Measurements from ENCODE around the gene PDZD2. TPM values are rescaled to one million over a fixed set of nuclear protein-coding genes. Genes with fewer than 3 reads are reported as not detected.

Gene PDZD2
- polyA plus RNA-seq, 3 donors = 2.5 to 38.9 (median 12.0) TPM

- no peak overlapping the region for H3K27ac ChIP-seq (ENCODE audit: low read depth, low read length)
Observed at GRCh38 chr5:32044939-32045338, 406.0 kb downstream of the PDZD2 start.

- whole genome bisulfite sequencing, 3 donors = 94 to 97% (median 96%) methylated on average over 4 of the region's 4 CpGs
- no peak overlapping the region for H3K27ac ChIP-seq (ENCODE audit: low read depth, low read length)
Observed at GRCh38 chr5:32047056-32047455, 408.1 kb downstream of the PDZD2 start.

GRCh38 chr5:32051796-32052195 is 412.9 kb downstream of the PDZD2 start:
- WGBS, 3 donors = 93 to 96% (median 95%) methylated on average over 5 of the region's 5 CpGs

GRCh38 chr5:32055891-32056866 is 417.2 kb downstream of the PDZD2 start:
- no peak overlapping the region for H3K27ac ChIP-seq (ENCODE audit: low read depth, low read length)
- WGBS, 3 donors = 62 to 73% (median 63%) methylated on average over 15 of the region's 15 CpGs

More at GRCh38 chr5:32051796-32052195, 412.9 kb downstream of the PDZD2 start:
- H3K27ac ChIP-seq (ENCODE audit: low read depth, low read length) = no peak overlapping the region

GRCh38 chr5:32057187-32058096 is 418.5 kb downstream of the PDZD2 start:
- H3K27ac ChIP-seq (ENCODE audit: low read depth, low read length) = no peak overlapping the region
- WGBS, 3 donors = 85 to 90% (median 90%) methylated on average over 12 of the region's 12 CpGs

GRCh38 chr5:32058101-32058500 is 419.2 kb downstream of the PDZD2 start:
- WGBS, 3 donors = 88 to 94% (median 92%) methylated on average over 4 of the region's 4 CpGs
- no peak overlapping the region for H3K27ac ChIP-seq (ENCODE audit: low read depth, low read length)

- H3K27ac ChIP-seq (ENCODE audit: low read depth, low read length) = no peak overlapping the region
- 93 to 98% (median 97%) methylated on average over 3 of the region's 3 CpGs for WGBS, 3 donors
Observed at GRCh38 chr5:32058997-32059396, 420.1 kb downstream of the PDZD2 start.

- WGBS, 3 donors = 64 to 85% (median 81%) methylated on average over 4 of the region's 4 CpGs
- no peak overlapping the region for H3K27ac ChIP-seq (ENCODE audit: low read depth, low read length)
Observed at GRCh38 chr5:32059761-32060530, 421.0 kb downstream of the PDZD2 start.

- 54 to 91% (median 68%) methylated on average over 2 of the region's 2 CpGs for WGBS, 3 donors
- H3K27ac ChIP-seq (ENCODE audit: low read depth, low read length) = no peak overlapping the region
Observed at GRCh38 chr5:32061236-32061635, 422.3 kb downstream of the PDZD2 start.

GRCh38 chr5:32066448-32066847 is 427.5 kb downstream of the PDZD2 start:
- 73 to 82% (median 77%) methylated on average over 5 of the region's 5 CpGs for WGBS, 3 donors
- no peak overlapping the region for H3K27ac ChIP-seq (ENCODE audit: low read depth, low read length)

- 84 to 93% (median 91%) methylated on average over 5 of the region's 5 CpGs for WGBS, 3 donors
- H3K27ac ChIP-seq (ENCODE audit: low read depth, low read length) = no peak overlapping the region
Observed at GRCh38 chr5:32067774-32068470, 429.0 kb downstream of the PDZD2 start.

- H3K27ac ChIP-seq (ENCODE audit: low read depth, low read length) = no peak overlapping the region
- 69 to 87% (median 77%) methylated on average over 2 of the region's 2 CpGs for WGBS, 3 donors
Observed at GRCh38 chr5:32068561-32068960, 429.6 kb downstream of the PDZD2 start.

- 92 to 95% (median 94%) methylated on average over 3 of the region's 3 CpGs for WGBS, 3 donors
Observed at GRCh38 chr5:32069396-32069795, 430.5 kb downstream of the PDZD2 start.

GRCh38 chr5:32071351-32071944 is 432.5 kb downstream of the PDZD2 start:
- no peak overlapping the region for H3K27ac ChIP-seq (ENCODE audit: low read depth, low read length)
- 81 to 87% (median 84%) methylated on average over 7 of the region's 7 CpGs for WGBS, 3 donors

More at GRCh38 chr5:32069396-32069795, 430.5 kb downstream of the PDZD2 start:
- H3K27ac ChIP-seq (ENCODE audit: low read depth, low read length) = no peak overlapping the region

GRCh38 chr5:32072054-32072453 is 433.1 kb downstream of the PDZD2 start:
- 92 to 95% (median 92%) methylated on average over 14 of the region's 14 CpGs for WGBS, 3 donors
- no peak overlapping the region for H3K27ac ChIP-seq (ENCODE audit: low read depth, low read length)

- 70 to 82% (median 75%) methylated on average over 5 of the region's 5 CpGs for WGBS, 3 donors
- H3K27ac ChIP-seq (ENCODE audit: low read depth, low read length) = no peak overlapping the region
Observed at GRCh38 chr5:32074401-32074800, 435.5 kb downstream of the PDZD2 start.
